CD4-positive, alpha-beta memory T cell (primary cell): ENCODE results near the gene PPP2R3B. TPM values are rescaled to one million over a fixed set of nuclear protein-coding genes. Genes with fewer than 3 reads are reported as not detected.
"Not testable (repeated sequence)": the region's sequence is repeated elsewhere in the genome, so short reads cannot be mapped to it uniquely, and the experiment has no call there.

Experiments used
- CTCF ChIA-PET: fragments of 350-600 bp; sonication (Branson Sonifier 250); formaldehyde crosslinking; loops from one replicate; lab custom pipeline; 2021; ENCODE audit warnings: inconsistent platforms; ENCODE audit not compliant: partially characterized antibody; lab: Charles Lee
- POLR2A ChIA-PET: fragments of 350-600 bp; sonication (Branson Sonifier 250); formaldehyde crosslinking; loops from one replicate; lab custom pipeline; 2021; ENCODE audit not compliant: partially characterized antibody; lab: Charles Lee
- DNase-seq, 5 donors: peaks; one replicate each; pipeline versions ENCODE4 v3.0.0 to v3.0.0-alpha.2; 2020 to 2022; ENCODE audit warnings: mixed read lengths in 1 of 5
- H3K27ac ChIP-seq: one replicate; pipeline ENCODE4 v1.7.0; 2013; ENCODE audit warnings: low read depth, low read length
- H3K27me3 ChIP-seq: 2 replicates; pipeline ENCODE4 v1.7.0; 2013; ENCODE audit warnings: mild to moderate bottlenecking, low read length, moderate library complexity; ENCODE audit not compliant: insufficient read depth
- H3K36me3 ChIP-seq: 2 replicates; pipeline ENCODE4 v1.7.0; 2013; ENCODE audit warnings: mild to moderate bottlenecking, low read length, moderate library complexity; ENCODE audit not compliant: insufficient read depth
- H3K4me1 ChIP-seq: 2 replicates; pipeline ENCODE4 v1.7.0; 2013; ENCODE audit warnings: mild to moderate bottlenecking, low read length, moderate library complexity; ENCODE audit not compliant: insufficient read depth
- H3K4me3 ChIP-seq, 2 donors: one replicate each; pipeline ENCODE4 v1.7.0; 2013; ENCODE audit warnings: low read length in 2 of 2, mild to moderate bottlenecking in 1 of 2
- H3K9me3 ChIP-seq, 2 donors: one replicate each; pipeline ENCODE4 v1.7.0; 2013; ENCODE audit warnings: low read length in 2 of 2, control low read depth in 1 of 2; ENCODE audit not compliant: control insufficient read depth in 1 of 2
- H3K27ac Mint-ChIP-seq, 7 donors: one replicate each; pipeline ENCODE4 v1.8.0; 2020 to 2021; ENCODE audit warnings: mixed read lengths in 7 of 7, mild to moderate bottlenecking in 6 of 7, inconsistent platforms in 3 of 7, moderate library complexity in 3 of 7
- H3K27me3 Mint-ChIP-seq, 2 donors: one replicate each; pipeline ENCODE4 v1.8.0; 2020 to 2021; ENCODE audit warnings: mixed read lengths in 2 of 2
- H3K36me3 Mint-ChIP-seq, 2 donors: one replicate each; pipeline ENCODE4 v1.8.0; 2020 to 2021; ENCODE audit warnings: mixed read lengths in 2 of 2, inconsistent platforms in 1 of 2, mild to moderate bottlenecking in 1 of 2
- H3K4me1 Mint-ChIP-seq, 4 donors: one replicate each; pipeline ENCODE4 v1.8.0; 2020 to 2021; ENCODE audit warnings: mixed read lengths in 4 of 4, mild to moderate bottlenecking in 1 of 4
- H3K4me3 Mint-ChIP-seq, 8 donors: one replicate each; pipeline ENCODE4 v1.8.0; 2020 to 2021; ENCODE audit warnings: mixed read lengths in 8 of 8, mild to moderate bottlenecking in 7 of 8, moderate library complexity in 6 of 8, inconsistent platforms in 3 of 8
- H3K9me3 Mint-ChIP-seq, 8 donors: one replicate each; pipeline ENCODE4 v1.8.0; 2020 to 2021; ENCODE audit warnings: mixed read lengths in 8 of 8, mild to moderate bottlenecking in 5 of 8, inconsistent platforms in 3 of 8, moderate library complexity in 1 of 8
- intact Hi-C: fragments of 100-400 bp; cut with micrococcal nuclease; formaldehyde crosslinking; loops from one replicate; pipeline ENCODE4 v1.15.1; 2023
- polyA plus RNA-seq, 2 donors: library from polyadenylated mRNA; unstranded; fragments of 300-500 nt; fragmentation: Illumina TruSeq; gene quantifications; one replicate each; pipeline ENCODE4 v1.2.3, GENCODE V29; 2021
- total RNA-seq, 2 experiments: library from RNA; stranded (reverse); gene quantifications; one replicate each; pipeline ENCODE4 v1.2.3, GENCODE V29; 2021

Gene PPP2R3B
- total and polyA plus RNA-seq, 4 experiments from 2014 or later: 8.0 to 45.2 (median 25.3) TPM

DNA sequence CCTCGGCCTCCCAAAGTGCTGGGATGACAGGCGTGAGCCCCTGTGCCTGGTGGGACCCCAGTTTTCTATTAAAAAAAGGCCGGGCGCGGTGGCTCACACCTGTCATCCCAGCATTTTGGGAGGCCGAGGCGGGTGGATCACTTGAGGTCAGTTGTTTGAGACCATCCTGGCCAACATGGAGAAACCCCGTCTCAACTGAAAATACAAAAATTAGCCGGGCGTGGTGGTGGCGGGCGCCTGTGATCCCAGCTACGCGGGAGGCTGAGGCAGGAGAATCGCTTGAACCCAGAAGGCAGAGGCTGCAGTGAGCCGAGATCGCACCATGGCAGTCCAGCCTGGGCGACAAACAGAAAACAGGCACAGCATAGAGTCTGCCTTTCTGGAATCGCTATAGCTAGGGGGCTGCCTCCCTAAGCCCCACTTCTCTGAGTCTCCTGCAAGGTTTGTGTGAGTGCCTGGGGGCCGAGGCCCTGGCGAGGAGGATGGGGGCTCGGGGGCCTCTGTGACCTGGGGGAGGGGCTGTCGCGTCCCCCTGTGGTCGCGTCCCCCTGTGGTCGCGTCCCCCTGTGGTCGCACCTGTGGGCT is 56.5 kb downstream of the PPP2R3B start:
- POLR2A ChIA-PET, H3K27ac ChIP-seq, H3K9me3 Mint-ChIP-seq, intact Hi-C loops, H3K4me3 Mint-ChIP-seq, H3K27me3 Mint-ChIP-seq, H3K27ac Mint-ChIP-seq, CTCF ChIA-PET, H3K9me3 ChIP-seq, H3K36me3 Mint-ChIP-seq, H3K4me1 Mint-ChIP-seq, H3K4me3 ChIP-seq, H3K36me3 ChIP-seq, H3K27me3 ChIP-seq, DNase-seq: not testable (repeated sequence)
- H3K4me1 ChIP-seq: peaks cover 12% of the 10 kb centered on the region

DNA sequence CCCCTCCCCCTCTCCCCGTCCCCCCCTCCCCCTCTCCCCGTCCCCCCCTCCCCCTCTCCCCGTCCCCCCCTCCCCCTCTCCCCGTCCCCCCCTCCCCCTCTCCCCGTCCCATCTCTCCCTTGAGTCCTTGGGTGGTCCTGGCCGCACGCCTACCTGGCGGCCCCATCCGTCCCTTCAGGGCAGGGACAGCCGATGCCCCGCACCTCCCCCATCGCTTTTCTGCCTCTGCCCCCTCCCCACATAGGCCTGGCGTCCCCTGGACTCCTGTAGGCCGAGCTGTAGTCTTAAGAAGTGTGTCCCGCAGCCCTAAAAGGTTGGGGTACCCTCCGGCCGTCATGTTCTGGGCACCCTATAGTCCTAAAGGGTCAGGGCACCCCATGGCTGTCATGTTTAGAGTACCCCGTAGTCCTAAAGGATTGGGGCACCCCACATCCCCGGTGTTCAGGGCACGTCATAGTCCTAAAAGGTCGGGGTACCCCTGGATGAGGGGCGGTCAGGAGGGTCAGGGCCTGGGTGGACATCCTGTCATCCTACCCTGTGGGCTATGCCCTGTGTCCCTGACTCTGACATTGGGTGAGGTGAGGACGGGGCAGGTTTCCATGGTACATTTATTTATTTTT is 57.3 kb downstream of the PPP2R3B start:
- no peak overlapping the region for H3K4me3 Mint-ChIP-seq
- ChIA-PET CTCF (no interaction called here), POLR2A (no interaction called here)
- Histone ChIP-seq H3K4me1 (peaks cover 12% of the 10 kb centered on the region), H3K27me3 (no peaks in the 10 kb centered on the region), H3K36me3 (no peaks in the 10 kb centered on the region), H3K27ac (no peak overlapping the region), H3K4me3 (no peak overlapping the region), H3K9me3 (no peaks in the 10 kb centered on the region)
- peaks cover 0 to 4% (median under 1%) of the 10 kb centered on the region in 4 donors for H3K4me1 Mint-ChIP-seq
- H3K27ac Mint-ChIP-seq: no peak overlapping the region
- H3K27me3 Mint-ChIP-seq: no peaks in the 10 kb centered on the region
- no peaks in the 10 kb centered on the region for H3K9me3 Mint-ChIP-seq
- intact Hi-C loops: no loop called here
- H3K36me3 Mint-ChIP-seq: no peaks in the 10 kb centered on the region
- DNase-seq: no peak

DNA sequence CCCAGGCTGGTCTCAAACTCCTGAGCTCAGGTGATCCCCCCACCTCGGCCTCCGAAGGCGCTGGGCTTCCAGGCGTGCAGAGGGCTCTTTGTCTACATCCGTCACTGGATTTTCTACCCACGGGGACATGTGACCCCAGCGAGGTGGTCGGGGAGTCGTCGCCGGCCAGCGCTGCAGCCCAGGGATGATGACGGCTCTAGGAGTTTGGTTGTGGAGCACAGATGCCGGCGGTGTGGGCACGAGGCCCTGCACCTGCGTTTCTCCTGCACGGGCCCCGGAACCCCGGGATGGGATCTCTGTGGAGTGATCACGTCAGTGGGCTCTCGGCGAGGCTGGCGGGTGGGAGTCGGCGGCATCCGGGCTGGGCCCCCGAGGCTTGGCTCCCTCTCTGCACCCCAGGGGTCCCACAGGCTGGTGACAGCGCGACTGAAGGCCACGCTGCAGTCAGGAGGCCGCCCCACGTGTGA is 59.0 kb downstream of the PPP2R3B start:
- CTCF ChIA-PET: no interaction called here
- Histone ChIP-seq H3K9me3 (no peaks in the 10 kb centered on the region), H3K4me3 (no peak overlapping the region), H3K4me1 (peaks cover 26% of the 10 kb centered on the region), H3K27ac (no peak overlapping the region), H3K36me3 (no peaks in the 10 kb centered on the region), H3K27me3 (no peaks in the 10 kb centered on the region)
- no peak for DNase-seq
- peaks cover 0 to 4% of the 10 kb centered on the region in 2 donors for H3K36me3 Mint-ChIP-seq
- peaks cover 0 to 4% of the 10 kb centered on the region in 2 donors for H3K27me3 Mint-ChIP-seq
- intact Hi-C loops: no loop called here
- POLR2A ChIA-PET: no interaction called here
- H3K4me1 Mint-ChIP-seq: peaks cover 9 to 18% (median 10%) of the 10 kb centered on the region in 4 donors
- no peak overlapping the region for H3K27ac Mint-ChIP-seq
- H3K4me3 Mint-ChIP-seq: no peak overlapping the region
- H3K9me3 Mint-ChIP-seq: peaks cover 0 to 3% (median 0%) of the 10 kb centered on the region in 8 donors

DNA sequence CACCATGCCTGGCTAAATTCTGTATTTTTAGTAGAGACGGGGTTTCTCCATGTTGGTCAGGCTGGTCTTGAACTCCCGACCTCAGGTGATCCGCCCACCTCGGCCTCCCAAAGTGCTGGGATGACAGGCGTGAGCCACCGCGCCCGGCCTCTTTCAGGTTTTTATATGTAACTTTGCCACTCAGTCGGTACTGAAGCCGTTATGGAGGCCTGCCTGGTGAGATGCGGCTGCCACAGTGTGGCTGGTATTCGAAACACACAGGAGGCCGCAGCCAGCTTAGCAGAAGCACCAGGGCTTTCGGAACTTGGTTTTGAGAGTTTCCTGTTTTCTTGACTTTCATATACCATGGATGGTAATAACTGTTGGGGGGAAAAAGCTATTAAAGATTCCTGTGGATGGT is 62.0 kb downstream of the PPP2R3B start:
- H3K9me3 ChIP-seq, POLR2A ChIA-PET, DNase-seq, H3K9me3 Mint-ChIP-seq, H3K27ac ChIP-seq, intact Hi-C loops, H3K27me3 Mint-ChIP-seq, H3K27ac Mint-ChIP-seq, H3K4me3 Mint-ChIP-seq, CTCF ChIA-PET, H3K4me3 ChIP-seq, H3K36me3 Mint-ChIP-seq, H3K36me3 ChIP-seq, H3K27me3 ChIP-seq: not testable (repeated sequence)
- peaks cover 16 to 33% (median 22%) of the 10 kb centered on the region in 4 donors for H3K4me1 Mint-ChIP-seq
- peaks cover 30% of the 10 kb centered on the region for H3K4me1 ChIP-seq

GRCh38 chrX:323721-324628 is 62.7 kb downstream of the PPP2R3B start:
- Mint-ChIP-seq H3K27ac (peak overlapping the region in 5 of 7 donors; percentile 95 to 99 (median 98)), H3K27me3 (peaks cover 0 to 4% of the 10 kb centered on the region in 2 donors), H3K4me1 (peaks cover 16 to 33% (median 23%) of the 10 kb centered on the region in 4 donors), H3K36me3 (peaks cover 0 to 4% of the 10 kb centered on the region in 2 donors), H3K4me3 (peak overlapping the region in 7 of 8 donors; percentile 18 to 95 (median 79)), H3K9me3 (peaks cover 0 to 3% (median 0%) of the 10 kb centered on the region in 8 donors)
- H3K4me1 ChIP-seq: peaks cover 31% of the 10 kb centered on the region
- peak in 2 of 5 donors; percentile 39 to 41 for DNase-seq
- no peaks in the 10 kb centered on the region for H3K27me3 ChIP-seq
- no peaks in the 10 kb centered on the region for H3K9me3 ChIP-seq
- peak overlapping the region; percentile 54 for H3K27ac ChIP-seq
- ChIA-PET CTCF (no interaction called here), POLR2A (no interaction called here)
- H3K36me3 ChIP-seq: no peaks in the 10 kb centered on the region
- H3K4me3 ChIP-seq: no peak overlapping the region
- intact Hi-C loops: no loop called here

DNA sequence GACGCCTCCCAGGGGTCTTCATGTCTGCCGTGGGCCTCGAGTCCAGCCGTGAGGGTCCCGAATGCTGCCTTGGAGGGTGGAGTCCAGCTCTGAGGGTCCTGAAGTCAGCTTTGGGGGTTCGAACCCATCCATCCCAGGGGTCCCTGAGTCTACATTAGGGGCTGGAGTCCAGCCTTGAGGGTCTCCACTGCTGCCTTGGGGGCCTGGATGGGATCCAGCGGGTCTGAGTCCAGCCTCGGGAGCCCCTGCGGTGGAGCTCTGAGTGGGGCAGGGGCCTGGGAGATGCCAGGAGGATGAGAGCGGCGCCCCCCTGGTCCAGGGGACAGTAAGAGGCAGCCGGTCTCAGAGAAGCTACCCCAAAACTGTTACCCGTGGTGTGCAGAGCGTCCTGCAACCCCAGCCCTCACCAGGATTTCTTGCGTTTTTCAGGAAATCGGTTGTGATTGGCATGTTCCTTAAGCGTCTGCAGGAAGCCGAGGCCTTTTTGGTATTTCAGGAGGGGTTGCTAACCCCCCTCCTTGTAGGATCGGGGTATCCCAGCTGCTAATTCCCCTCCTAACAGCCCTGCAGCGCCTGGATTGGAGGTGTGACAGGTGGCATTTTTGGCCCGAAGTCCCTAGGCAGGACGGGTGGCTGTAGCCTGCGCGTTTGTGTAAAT is 66.5 kb downstream of the PPP2R3B start:
- H3K27ac Mint-ChIP-seq: peak overlapping the region; percentile 27 to 88 (median 85)
- H3K36me3 Mint-ChIP-seq: peaks cover 0 to 14% of the 10 kb centered on the region in 2 donors

More for the DNA sequence above, 66.5 kb downstream of the PPP2R3B start:
- POLR2A ChIA-PET: no interaction called here
- Histone ChIP-seq H3K36me3 (peaks cover 3% of the 10 kb centered on the region), H3K4me1 (peaks cover 45% of the 10 kb centered on the region), H3K27me3 (no peaks in the 10 kb centered on the region), H3K27ac (peak overlapping the region; percentile 85), H3K9me3 (no peaks in the 10 kb centered on the region), H3K4me3 (peak overlapping the region; percentile 34 to 76)
- DNase-seq: peak in 2 of 5 donors; percentile 30 to 31
- intact Hi-C loops: no loop called here
- Mint-ChIP-seq H3K4me1 (peaks cover 20 to 40% (median 31%) of the 10 kb centered on the region in 4 donors), H3K4me3 (peak overlapping the region; percentile 72 to 89 (median 83)), H3K9me3 (peaks cover 0 to 11% (median 0%) of the 10 kb centered on the region in 8 donors), H3K27me3 (peaks cover 2 to 4% of the 10 kb centered on the region in 2 donors)
- CTCF ChIA-PET: no interaction called here
